Uterus (tissue), 4 donors: ENCODE results near the gene TERT. TPM values are rescaled to one million over a fixed set of nuclear protein-coding genes. Genes with fewer than 3 reads are reported as not detected.

ENCODE experiments used
- DNase-seq, 2 donors: peaks; one replicate each; pipeline ENCODE4 v3.0.0-alpha.2; 2019 to 2020
- H3K27ac ChIP-seq, 2 donors: fragments of 200-600 bp; sonication (generic); 1 replicate in 1 of 2; 2 replicates in 1 of 2; pipeline ENCODE4 v1.5.1; 2016 to 2018
- H3K27me3 ChIP-seq, 2 donors: fragments of 200-600 bp; sonication (generic); one replicate each; pipeline ENCODE4 v1.5.1; 2018 to 2019; ENCODE audit warnings: control low read depth in 1 of 2
- H3K36me3 ChIP-seq, 2 donors: fragments of 200-600 bp; sonication (generic); one replicate each; pipeline ENCODE4 v1.5.1; 2019; ENCODE audit warnings: control low read depth in 1 of 2
- H3K4me1 ChIP-seq, 2 donors: fragments of 200-600 bp; sonication (generic); one replicate each; pipeline ENCODE4 v1.5.1; 2018 to 2019; ENCODE audit warnings: control low read depth in 1 of 2
- H3K4me3 ChIP-seq, 2 donors: fragments of 200-600 bp; sonication (generic); 1 replicate in 1 of 2; 2 replicates in 1 of 2; pipeline ENCODE4 v1.5.1; 2018 to 2019; ENCODE audit warnings: mild to moderate bottlenecking in 1 of 2
- H3K9me3 ChIP-seq, 2 donors: fragments of 200-600 bp; sonication (generic); one replicate each; pipeline ENCODE4 v1.5.1; 2019; ENCODE audit warnings: control low read depth in 1 of 2
- POLR2A ChIP-seq, 2 donors: fragments of 450-650 bp; IDR thresholded peaks; one replicate each; pipeline ENCODE4 v1.6.1; 2016; ENCODE audit warnings: antibody characterized with exemption in 2 of 2, mild to moderate bottlenecking in 1 of 2, moderate library complexity in 1 of 2
- intact Hi-C: fragments of 100-400 bp; cut with DNase I; formaldehyde crosslinking; loops from one replicate; pipeline ENCODE4 v1.15.1; 2023; ENCODE audit warnings: low total_unique reads
- total RNA-seq, 4 donors: library from RNA; depleted of rRNA in 3 of 4; stranded (reverse); fragments of >200 nt in 3 of 4; gene quantifications; one replicate each; pipeline versions ENCODE4 v1.1.0 to v1.2.4, GENCODE V29; 2014 to 2023
- TF ChIP-seq, protein P1 (sequence below), 4 experiments: fragments of 200-600 bp in 2 of 4; fragments of 450-650 bp in 2 of 4; sonication (generic) in 2 of 4; IDR thresholded peaks; one replicate each; pipeline ENCODE4 v1.5.1; 2016 to 2019; ENCODE audit warnings: antibody characterized with exemption in 4 of 4, mild to moderate bottlenecking in 2 of 4, moderate library complexity in 1 of 4
- donor health status: DM: yes; HTN: yes; CAD: no.

Gene TERT
- total RNA-seq, 4 donors from 2014 or later = 0.26 TPM; not detected in 3

DNA sequence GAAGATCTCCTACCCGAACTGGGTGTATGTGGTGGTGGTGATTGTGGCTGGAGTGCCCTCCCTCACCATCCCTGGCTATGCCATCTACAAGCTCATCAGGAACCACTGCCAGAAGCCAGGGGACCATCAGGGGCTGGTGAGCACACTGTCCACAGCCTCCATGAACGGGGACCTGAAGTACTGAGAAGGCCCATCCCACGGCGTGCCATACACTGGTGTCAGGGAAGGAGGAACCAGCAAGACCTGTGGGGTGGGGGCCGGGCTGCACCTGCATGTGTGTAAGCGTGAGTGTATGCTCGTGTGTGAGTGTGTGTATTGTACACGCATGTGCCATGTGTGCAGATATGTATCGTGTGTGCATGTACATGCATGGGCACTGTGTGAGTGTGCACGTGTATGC, 73.1 kb downstream of the TERT start:
- no peak overlapping the region for H3K4me3 ChIP-seq
- TF ChIP-seq, protein P1, sequence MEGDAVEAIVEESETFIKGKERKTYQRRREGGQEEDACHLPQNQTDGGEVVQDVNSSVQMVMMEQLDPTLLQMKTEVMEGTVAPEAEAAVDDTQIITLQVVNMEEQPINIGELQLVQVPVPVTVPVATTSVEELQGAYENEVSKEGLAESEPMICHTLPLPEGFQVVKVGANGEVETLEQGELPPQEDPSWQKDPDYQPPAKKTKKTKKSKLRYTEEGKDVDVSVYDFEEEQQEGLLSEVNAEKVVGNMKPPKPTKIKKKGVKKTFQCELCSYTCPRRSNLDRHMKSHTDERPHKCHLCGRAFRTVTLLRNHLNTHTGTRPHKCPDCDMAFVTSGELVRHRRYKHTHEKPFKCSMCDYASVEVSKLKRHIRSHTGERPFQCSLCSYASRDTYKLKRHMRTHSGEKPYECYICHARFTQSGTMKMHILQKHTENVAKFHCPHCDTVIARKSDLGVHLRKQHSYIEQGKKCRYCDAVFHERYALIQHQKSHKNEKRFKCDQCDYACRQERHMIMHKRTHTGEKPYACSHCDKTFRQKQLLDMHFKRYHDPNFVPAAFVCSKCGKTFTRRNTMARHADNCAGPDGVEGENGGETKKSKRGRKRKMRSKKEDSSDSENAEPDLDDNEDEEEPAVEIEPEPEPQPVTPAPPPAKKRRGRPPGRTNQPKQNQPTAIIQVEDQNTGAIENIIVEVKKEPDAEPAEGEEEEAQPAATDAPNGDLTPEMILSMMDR (IDR thresholded peaks at IDR 0.05) = no peak
- TF ChIP-seq POLR2A (IDR thresholded peaks at IDR 0.05) = no peak
- H3K27me3 ChIP-seq = no peaks in the 10 kb centered on the region
- intact Hi-C loops = no loop called here
- no peaks in the 10 kb centered on the region for H3K36me3 ChIP-seq
- H3K27ac ChIP-seq = no peak overlapping the region
- H3K9me3 ChIP-seq = no peaks in the 10 kb centered on the region
- no peak for DNase-seq
- no peaks in the 10 kb centered on the region for H3K4me1 ChIP-seq

DNA sequence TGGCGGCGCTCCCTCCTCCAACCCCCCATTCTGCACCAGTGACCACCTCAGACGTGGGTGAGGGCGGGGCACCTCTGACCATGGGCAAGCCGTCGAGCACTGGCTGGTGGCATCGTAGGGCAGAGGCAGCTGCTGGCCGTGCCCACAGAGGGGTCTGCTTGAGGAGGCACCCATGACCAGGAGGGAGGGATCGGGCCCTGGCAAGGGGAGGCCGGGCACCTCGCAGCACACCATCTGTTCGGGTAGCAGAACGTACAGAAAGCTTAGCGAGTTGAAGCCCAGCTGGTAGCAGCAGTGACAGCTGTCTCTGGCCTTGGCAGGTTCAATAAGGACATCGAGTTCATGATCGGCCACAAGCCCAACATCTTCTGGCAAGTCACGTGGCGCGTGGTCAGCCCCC, 74.0 kb downstream of the TERT start:
- H3K4me3 ChIP-seq = no peak overlapping the region
- no peak overlapping the region for H3K27ac ChIP-seq
- intact Hi-C loops = no loop called here
- no peaks in the 10 kb centered on the region for H3K36me3 ChIP-seq
- H3K27me3 ChIP-seq = no peaks in the 10 kb centered on the region
- H3K9me3 ChIP-seq = no peaks in the 10 kb centered on the region
- DNase-seq = no peak
- no peaks in the 10 kb centered on the region for H3K4me1 ChIP-seq
- TF ChIP-seq, protein P1 (IDR thresholded peaks at IDR 0.05) = no peak
- no peak for TF ChIP-seq POLR2A (IDR thresholded peaks at IDR 0.05)

DNA sequence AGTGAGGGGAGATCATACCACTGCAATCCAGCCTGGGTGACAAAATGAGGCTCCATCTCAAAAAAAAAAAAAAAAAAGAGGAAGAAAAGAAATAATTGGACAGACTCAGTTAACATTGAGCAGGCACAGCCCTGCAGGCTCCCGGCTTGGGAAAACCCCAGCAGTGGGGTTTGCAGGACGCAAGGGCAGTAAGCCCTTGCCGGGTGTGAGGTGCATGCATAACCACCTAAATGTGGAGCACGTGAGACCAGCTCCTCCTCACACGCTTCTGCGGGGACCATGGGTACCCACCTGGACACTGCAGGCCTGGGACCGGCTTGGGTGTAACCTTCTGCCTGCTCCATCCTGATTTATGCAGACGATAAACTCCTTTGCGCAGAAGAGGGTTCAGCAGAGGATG, 74.5 kb downstream of the TERT start:
- no peaks in the 10 kb centered on the region for H3K27me3 ChIP-seq
- H3K9me3 ChIP-seq = no peaks in the 10 kb centered on the region
- intact Hi-C loops = no loop called here
- no peaks in the 10 kb centered on the region for H3K36me3 ChIP-seq
- no peak overlapping the region for H3K27ac ChIP-seq
- TF ChIP-seq, protein P1 (IDR thresholded peaks at IDR 0.05) = no peak
- TF ChIP-seq POLR2A (IDR thresholded peaks at IDR 0.05) = no peak
- no peaks in the 10 kb centered on the region for H3K4me1 ChIP-seq
- DNase-seq = no peak
- H3K4me3 ChIP-seq = no peak overlapping the region

DNA sequence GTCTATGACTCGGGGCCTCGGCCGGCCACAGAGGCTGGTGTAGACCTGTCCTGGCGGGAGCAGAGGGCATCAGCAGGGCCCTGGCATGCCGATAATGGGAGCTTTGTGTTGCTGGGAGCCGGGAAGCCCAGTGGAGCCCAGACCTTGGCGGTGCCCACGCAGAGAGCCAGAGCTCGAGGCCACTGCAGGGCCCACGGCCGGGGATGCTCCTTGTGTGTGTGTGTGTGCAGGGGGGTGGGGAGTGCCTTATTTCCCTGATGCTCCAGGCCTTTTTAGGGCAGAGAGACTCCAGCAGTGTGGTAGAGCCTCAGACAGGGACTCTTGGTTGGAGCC, 75.1 kb downstream of the TERT start:
- no peak for DNase-seq
- H3K4me3 ChIP-seq = no peak overlapping the region
- no peaks in the 10 kb centered on the region for H3K9me3 ChIP-seq
- intact Hi-C loops = no loop called here
- TF ChIP-seq, protein P1 (IDR thresholded peaks at IDR 0.05) = no peak
- no peak for TF ChIP-seq POLR2A (IDR thresholded peaks at IDR 0.05)
- H3K4me1 ChIP-seq = no peaks in the 10 kb centered on the region
- no peak overlapping the region for H3K27ac ChIP-seq
- no peaks in the 10 kb centered on the region for H3K36me3 ChIP-seq
- H3K27me3 ChIP-seq = no peaks in the 10 kb centered on the region

DNA sequence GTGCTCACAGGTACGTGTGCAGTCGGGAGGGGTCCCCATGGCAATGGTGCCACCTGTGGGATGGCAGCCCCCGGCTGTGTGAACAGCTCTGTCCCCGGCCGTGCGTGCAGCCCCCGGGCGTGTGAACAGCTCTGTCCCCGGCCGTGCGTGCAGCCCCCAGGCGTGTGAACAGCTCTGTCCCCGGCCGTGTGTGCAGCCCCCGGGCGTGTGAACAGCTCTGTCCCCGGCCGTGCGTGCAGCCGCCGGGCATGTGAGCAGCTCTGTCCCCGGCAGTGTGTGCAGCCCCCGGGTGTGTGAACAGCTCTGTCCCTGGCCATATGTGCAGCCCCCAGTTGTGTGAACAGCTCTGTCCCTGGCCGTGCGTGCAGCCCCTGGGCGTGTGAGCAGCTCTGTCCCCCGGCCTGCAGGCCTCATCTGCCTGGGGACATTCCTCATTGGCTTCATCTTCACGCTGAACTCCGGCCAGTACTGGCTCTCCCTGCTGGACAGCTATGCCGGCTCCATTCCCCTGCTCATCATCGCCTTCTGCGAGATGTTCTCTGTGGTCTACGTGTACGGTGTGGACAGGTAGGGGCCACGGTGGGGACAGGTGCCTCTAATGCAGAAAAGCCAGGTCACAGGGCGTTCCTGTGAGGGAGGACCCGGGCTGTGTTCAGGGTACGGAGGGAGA, 75.6 kb downstream of the TERT start:
- DNase-seq = no peak
- intact Hi-C loops = no loop called here
- H3K27me3 ChIP-seq = no peaks in the 10 kb centered on the region
- no peaks in the 10 kb centered on the region for H3K36me3 ChIP-seq
- no peaks in the 10 kb centered on the region for H3K4me1 ChIP-seq
- H3K27ac ChIP-seq = no peak overlapping the region
- no peak for TF ChIP-seq POLR2A (IDR thresholded peaks at IDR 0.05)
- TF ChIP-seq, protein P1 (IDR thresholded peaks at IDR 0.05) = no peak
- H3K4me3 ChIP-seq = no peak overlapping the region
- H3K9me3 ChIP-seq = no peaks in the 10 kb centered on the region
